K562 (cell line): ENCODE data around the gene STK24. TPM values are rescaled to one million over a fixed set of nuclear protein-coding genes. Genes with fewer than 3 reads are reported as not detected.

ENCODE experiments used
- ATAC-seq: fragments of 200-7000 bp; cut with Tn5 transposase; 3 replicates; pipeline ENCODE4 v1.9.1; 2020; ENCODE audit warnings: moderate library complexity
- BruUV-seq: library from RNA; stranded (reverse); fragments of 400-500 nt; replicated peaks from 2 replicates; lab custom pipeline; 2021; lab: Mats Ljungman, UMichigan
- CTCF ChIA-PET: fragments of 300-600 bp; formaldehyde crosslinking; extraction: SDS; loops from one replicate; lab custom pipeline; 2021; ENCODE audit warnings: low intra/inter-chr PET ratio; lab: Yijun Ruan, JAX
- POLR2A ChIA-PET: fragments of 300-600, 350-650 bp; sonication (Branson Sonifier 250); formaldehyde crosslinking; extraction: SDS; loops from one replicate; lab custom pipeline; 2021; ENCODE audit warnings: antibody characterized with exemption, inconsistent platforms; lab: Yijun Ruan, JAX
- DNase-seq, 4 experiments: peaks; one replicate each; pipeline versions ENCODE4 v3.0.0 to v3.0.0-alpha.2; 2011 to 2018; ENCODE audit warnings: low spot score in 3 of 4, mixed read lengths in 3 of 4; ENCODE audit errors: extremely low read depth in 1 of 4
- FAIRE-seq: peaks from 2 replicates; lab custom pipeline; 2011; peaks lifted over from hg19 to GRCh38; lab: Jason Lieb, UNC
- H2AFZ ChIP-seq: 2 replicates; pipeline ENCODE4 v1.6.0; 2011; ENCODE audit warnings: low read depth, low read length, control low read depth, inconsistent platforms
- H3K27ac ChIP-seq: fragments of 200-600 bp; 3 replicates; pipeline ENCODE4 v1.8.0; 2011; ENCODE audit warnings: low read depth, mild to moderate bottlenecking, control low read depth, inconsistent platforms, low read length, moderate library complexity, mixed read lengths; ENCODE audit errors: extremely low read depth
- H3K27me3 ChIP-seq, 2 experiments: fragments of 300-600 bp in 1 of 2; 2 replicates in 1 of 2; 3 replicates in 1 of 2; pipeline versions ENCODE4 v1.6.0 to v1.8.0; 2011; ENCODE audit warnings: inconsistent platforms in 2 of 2, low read length in 2 of 2, mild to moderate bottlenecking in 1 of 2, mixed read lengths in 1 of 2, moderate library complexity in 1 of 2; ENCODE audit not compliant: control insufficient read depth in 2 of 2, insufficient read depth in 2 of 2
- H3K36me3 ChIP-seq: fragments of 300-600 bp; 3 replicates; pipeline ENCODE4 v1.8.0; 2011; ENCODE audit warnings: mild to moderate bottlenecking, low read length, inconsistent platforms; ENCODE audit not compliant: control insufficient read depth, insufficient read depth
- H3K4me1 ChIP-seq, 2 experiments: fragments of 200-600 bp in 1 of 2; replicated peaks in 1 of 2; 2 replicates in 1 of 2; 3 replicates in 1 of 2; pipeline versions ENCODE4 v1.5.1 to v1.8.0; 2011; ENCODE audit warnings: inconsistent platforms in 2 of 2, low read length in 2 of 2, mild to moderate bottlenecking in 1 of 2, mixed read lengths in 1 of 2, moderate library complexity in 1 of 2; ENCODE audit not compliant: control insufficient read depth in 2 of 2, insufficient read depth in 2 of 2
- H3K4me2 ChIP-seq: 2 replicates; pipeline ENCODE4 v1.6.1; 2011; ENCODE audit warnings: low read length, control low read depth, inconsistent platforms, mixed read lengths; ENCODE audit not compliant: insufficient read depth
- H3K4me3 ChIP-seq: fragments of 200-600 bp; sonication (generic), shearing (Covaris generic); 2 replicates; pipeline ENCODE4 v1.5.1; 2016; ENCODE audit warnings: control low read depth, inconsistent platforms
- H3K79me2 ChIP-seq: fragments of 200-600 bp; 3 replicates; pipeline ENCODE4 v1.8.0; 2011; ENCODE audit warnings: low read length, inconsistent platforms; ENCODE audit not compliant: control insufficient read depth, insufficient read depth
- H3K9ac ChIP-seq, 2 experiments: 2 replicates each; pipeline versions ENCODE4 v1.6.0 to v1.6.1; 2011; ENCODE audit warnings: low read depth in 2 of 2, low read length in 2 of 2, control low read depth in 1 of 2, inconsistent platforms in 1 of 2, mild to moderate bottlenecking in 1 of 2, mixed read lengths in 1 of 2; ENCODE audit not compliant: insufficient read depth in 1 of 2
- H3K9me1 ChIP-seq: one replicate; pipeline ENCODE4 v1.6.0; 2011; ENCODE audit warnings: inconsistent platforms, mild to moderate bottlenecking, low read length, moderate library complexity; ENCODE audit not compliant: control insufficient read depth, insufficient read depth
- H3K9me3 ChIP-seq: replicated peaks from 2 replicates; pipeline ENCODE4 v1.5.1; 2011; ENCODE audit warnings: low read depth, low read length, inconsistent platforms; ENCODE audit not compliant: control insufficient read depth, insufficient read depth
- H4K20me1 ChIP-seq: replicated peaks from 2 replicates; pipeline ENCODE4 v1.6.1; 2011; ENCODE audit warnings: low read length, inconsistent platforms, mixed read lengths; ENCODE audit not compliant: control insufficient read depth, insufficient read depth
- WGBS: fragments of 100-300 bp; shearing (Covaris generic); methylation state at CpG from one replicate; pipeline ENCODE4 v1.1.6; 2016; ENCODE audit warnings: low coverage, mixed read lengths; ENCODE audit not compliant: insufficient coverage; ENCODE audit errors: missing lambda C conversion rate; 5-methylcytosine and 5-hydroxymethylcytosine counted together
- in situ Hi-C: fragments of 300-500 bp; cut with MboI; formaldehyde crosslinking; loops from 4 replicates; pipeline ENCODE4 v1.15.0; 2018; ENCODE audit warnings: inconsistent platforms, mixed read lengths
- intact Hi-C: fragments of 100-400 bp; cut with micrococcal nuclease; formaldehyde crosslinking; loops from 2 replicates; pipeline ENCODE4 v1.14.2; 2022
- polyA plus RNA-seq, 8 experiments: library from polyadenylated mRNA; depleted of rRNA in 4 of 8; stranded (reverse) in 5 of 8; unstranded in 3 of 8; fragments of >200 nt; fragmentation: Nextera tagmentation in 2 of 8; fragmentation: Illumina TruSeq in 1 of 8; extraction: Ambion mirVana in 2 of 8; extraction: Trizol in 1 of 8; gene quantifications; 2 replicates each; pipeline versions ENCODE4 v1.2.1 to v1.2.3, GENCODE V29; 2011 to 2014; ENCODE audit warnings: inconsistent platforms in 1 of 8, missing spikeins in 1 of 8
- total RNA-seq, 7 experiments: library from RNA; depleted of rRNA in 6 of 7; stranded (reverse); fragments of >200 nt in 6 of 7; fragmentation: Illumina TruSeq in 2 of 7; extraction: Trizol in 2 of 7; gene quantifications; 2 replicates each; pipeline versions ENCODE4 v1.2.1 to v1.2.3, GENCODE V29; 2011 to 2021; ENCODE audit warnings: low replicate concordance in 1 of 7
- TF ChIP-seq, protein P1 (sequence below), 2 experiments: fragments of 450-650 bp; formaldehyde crosslinking in 1 of 2; IDR thresholded peaks; 2 replicates each; pipeline versions ENCODE4 v1.4.0 to v1.6.1; 2014 to 2020; ENCODE audit warnings: mild to moderate bottlenecking in 2 of 2, borderline replicate concordance in 1 of 2, low read depth in 1 of 2
- TF ChIP-seq, protein P2 (sequence below): sonication (generic); formaldehyde crosslinking; IDR thresholded peaks from 2 replicates; pipeline ENCODE4 v1.8.0; 2022; ENCODE audit warnings: missing genetic modification reagents, mild to moderate bottlenecking, borderline replicate concordance

The STK24 gene
- total and polyA plus RNA-seq, 9 of the 15 experiments (the other 6 are each of a cell fraction or from before 2014, with no cell fraction given): 3.8 to 78.4 (median 28.2) TPM

DNA sequence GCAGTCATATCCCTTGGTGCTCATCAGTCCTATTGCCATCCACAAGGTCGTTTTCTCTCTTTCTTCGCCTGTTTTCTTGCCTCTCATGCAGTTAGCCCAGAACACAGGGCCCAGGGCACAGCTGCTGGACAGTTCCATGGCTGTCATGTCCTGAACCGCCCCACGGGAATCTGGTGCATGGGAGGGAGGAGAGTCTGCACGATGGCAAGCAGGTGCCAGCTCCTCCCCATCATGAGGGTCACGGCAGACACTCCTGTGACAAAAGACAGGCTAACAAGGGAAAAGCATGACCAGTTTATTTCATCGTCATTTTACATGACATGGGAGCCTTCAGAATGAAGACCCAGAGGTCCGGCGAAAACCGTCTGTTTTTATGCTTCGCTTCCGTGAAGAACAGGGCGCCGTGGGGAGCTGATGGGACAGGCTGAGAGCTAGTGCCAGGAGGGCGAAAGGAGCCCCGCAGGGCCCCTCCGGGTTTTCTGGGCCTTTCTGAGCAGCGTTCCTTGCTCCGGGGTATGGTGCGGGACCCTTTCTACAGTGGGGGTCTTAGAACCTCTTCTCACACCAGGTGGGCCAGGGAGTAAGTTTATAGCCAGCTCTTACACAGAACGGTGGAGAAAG, 135.7 kb downstream of the STK24 start:
- CTCF ChIA-PET: interaction anchor here (0.6 kb wide), 1 partner anchor 14 kb away, joined by 5 read pairs; no protein-coding TSS in a partner anchor
- H3K27me3 ChIP-seq: peaks cover 18 to 80% of the 10 kb centered on the region in 2 experiments
- peaks cover 0 to 10% of the 10 kb centered on the region in 2 experiments; a peak in 2 of 5 replicates for H3K4me1 ChIP-seq
- H3K9me1 ChIP-seq: no peaks in the 10 kb centered on the region
- no peaks in the 10 kb centered on the region for H3K36me3 ChIP-seq
- H3K27ac ChIP-seq: no peak overlapping the region
- intact Hi-C loops (no loop called here), in situ Hi-C loops (no loop called here)
- no peaks in the 10 kb centered on the region for H3K79me2 ChIP-seq
- H2AFZ ChIP-seq: no peak overlapping the region
- no peak overlapping the region for H3K9ac ChIP-seq
- POLR2A ChIA-PET: interaction anchor here (0.5 to 0.6 kb wide), 2 partner anchors 24 to 297 kb away, joined by 3 read pairs; no protein-coding TSS in a partner anchor
- TF ChIP-seq, protein P1, sequence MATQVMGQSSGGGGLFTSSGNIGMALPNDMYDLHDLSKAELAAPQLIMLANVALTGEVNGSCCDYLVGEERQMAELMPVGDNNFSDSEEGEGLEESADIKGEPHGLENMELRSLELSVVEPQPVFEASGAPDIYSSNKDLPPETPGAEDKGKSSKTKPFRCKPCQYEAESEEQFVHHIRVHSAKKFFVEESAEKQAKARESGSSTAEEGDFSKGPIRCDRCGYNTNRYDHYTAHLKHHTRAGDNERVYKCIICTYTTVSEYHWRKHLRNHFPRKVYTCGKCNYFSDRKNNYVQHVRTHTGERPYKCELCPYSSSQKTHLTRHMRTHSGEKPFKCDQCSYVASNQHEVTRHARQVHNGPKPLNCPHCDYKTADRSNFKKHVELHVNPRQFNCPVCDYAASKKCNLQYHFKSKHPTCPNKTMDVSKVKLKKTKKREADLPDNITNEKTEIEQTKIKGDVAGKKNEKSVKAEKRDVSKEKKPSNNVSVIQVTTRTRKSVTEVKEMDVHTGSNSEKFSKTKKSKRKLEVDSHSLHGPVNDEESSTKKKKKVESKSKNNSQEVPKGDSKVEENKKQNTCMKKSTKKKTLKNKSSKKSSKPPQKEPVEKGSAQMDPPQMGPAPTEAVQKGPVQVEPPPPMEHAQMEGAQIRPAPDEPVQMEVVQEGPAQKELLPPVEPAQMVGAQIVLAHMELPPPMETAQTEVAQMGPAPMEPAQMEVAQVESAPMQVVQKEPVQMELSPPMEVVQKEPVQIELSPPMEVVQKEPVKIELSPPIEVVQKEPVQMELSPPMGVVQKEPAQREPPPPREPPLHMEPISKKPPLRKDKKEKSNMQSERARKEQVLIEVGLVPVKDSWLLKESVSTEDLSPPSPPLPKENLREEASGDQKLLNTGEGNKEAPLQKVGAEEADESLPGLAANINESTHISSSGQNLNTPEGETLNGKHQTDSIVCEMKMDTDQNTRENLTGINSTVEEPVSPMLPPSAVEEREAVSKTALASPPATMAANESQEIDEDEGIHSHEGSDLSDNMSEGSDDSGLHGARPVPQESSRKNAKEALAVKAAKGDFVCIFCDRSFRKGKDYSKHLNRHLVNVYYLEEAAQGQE (IDR thresholded peaks at IDR 0.05; ENCODE audit: borderline replicate concordance): peak; percentile 25; the same call in 1 of the 2 replicates
- TF ChIP-seq, protein P1 (CRISPR knock-in tag; IDR thresholded peaks at IDR 0.05; ENCODE audit: low read depth): no peak
- TF ChIP-seq, protein P2, sequence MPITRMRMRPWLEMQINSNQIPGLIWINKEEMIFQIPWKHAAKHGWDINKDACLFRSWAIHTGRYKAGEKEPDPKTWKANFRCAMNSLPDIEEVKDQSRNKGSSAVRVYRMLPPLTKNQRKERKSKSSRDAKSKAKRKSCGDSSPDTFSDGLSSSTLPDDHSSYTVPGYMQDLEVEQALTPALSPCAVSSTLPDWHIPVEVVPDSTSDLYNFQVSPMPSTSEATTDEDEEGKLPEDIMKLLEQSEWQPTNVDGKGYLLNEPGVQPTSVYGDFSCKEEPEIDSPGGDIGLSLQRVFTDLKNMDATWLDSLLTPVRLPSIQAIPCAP (CRISPR knock-in tag): no peak
- no TSS peak for BruUV-seq
- H3K9me3 ChIP-seq: no peaks in the 10 kb centered on the region
- FAIRE-seq (no peak), ATAC-seq (no peak), DNase-seq (no peak)
- no peak overlapping the region for H3K4me2 ChIP-seq
- no peaks in the 10 kb centered on the region; the same call in 1 of the 2 replicates for H4K20me1 ChIP-seq
- 11% methylated on average over 19 of the region's 21 CpGs for WGBS
- H3K4me3 ChIP-seq: no peak overlapping the region
